K562 (cell line): Measurements from ENCODE around the gene ATP7B. TPM values are rescaled to one million over a fixed set of nuclear protein-coding genes. Genes with fewer than 3 reads are reported as not detected.

ENCODE experiments used
- ATAC-seq: fragments of 200-7000 bp; cut with Tn5 transposase; 3 replicates; pipeline ENCODE4 v1.9.1; 2020; ENCODE audit warnings: moderate library complexity
- BruUV-seq: library from RNA; stranded (reverse); fragments of 400-500 nt; replicated peaks from 2 replicates; lab custom pipeline; 2021; lab: Mats Ljungman, UMichigan
- CTCF ChIA-PET: fragments of 300-600 bp; formaldehyde crosslinking; extraction: SDS; loops from one replicate; lab custom pipeline; 2021; ENCODE audit warnings: low intra/inter-chr PET ratio; lab: Yijun Ruan, JAX
- POLR2A ChIA-PET: fragments of 300-600, 350-650 bp; sonication (Branson Sonifier 250); formaldehyde crosslinking; extraction: SDS; loops from one replicate; lab custom pipeline; 2021; ENCODE audit warnings: antibody characterized with exemption, inconsistent platforms; lab: Yijun Ruan, JAX
- DNase-seq, 4 experiments: peaks; one replicate each; pipeline versions ENCODE4 v3.0.0 to v3.0.0-alpha.2; 2011 to 2018; ENCODE audit warnings: low spot score in 3 of 4, mixed read lengths in 3 of 4; ENCODE audit errors: extremely low read depth in 1 of 4
- FAIRE-seq: peaks from 2 replicates; lab custom pipeline; 2011; peaks lifted over from hg19 to GRCh38; lab: Jason Lieb, UNC
- H2AFZ ChIP-seq: 2 replicates; pipeline ENCODE4 v1.6.0; 2011; ENCODE audit warnings: low read depth, low read length, control low read depth, inconsistent platforms
- H3K27ac ChIP-seq: fragments of 200-600 bp; 3 replicates; pipeline ENCODE4 v1.8.0; 2011; ENCODE audit warnings: low read depth, mild to moderate bottlenecking, control low read depth, inconsistent platforms, low read length, moderate library complexity, mixed read lengths; ENCODE audit errors: extremely low read depth
- H3K27me3 ChIP-seq, 2 experiments: fragments of 300-600 bp in 1 of 2; 2 replicates in 1 of 2; 3 replicates in 1 of 2; pipeline versions ENCODE4 v1.6.0 to v1.8.0; 2011; ENCODE audit warnings: inconsistent platforms in 2 of 2, low read length in 2 of 2, mild to moderate bottlenecking in 1 of 2, mixed read lengths in 1 of 2, moderate library complexity in 1 of 2; ENCODE audit not compliant: control insufficient read depth in 2 of 2, insufficient read depth in 2 of 2
- H3K36me3 ChIP-seq: fragments of 300-600 bp; 3 replicates; pipeline ENCODE4 v1.8.0; 2011; ENCODE audit warnings: mild to moderate bottlenecking, low read length, inconsistent platforms; ENCODE audit not compliant: control insufficient read depth, insufficient read depth
- H3K4me1 ChIP-seq, 2 experiments: fragments of 200-600 bp in 1 of 2; replicated peaks in 1 of 2; 2 replicates in 1 of 2; 3 replicates in 1 of 2; pipeline versions ENCODE4 v1.5.1 to v1.8.0; 2011; ENCODE audit warnings: inconsistent platforms in 2 of 2, low read length in 2 of 2, mild to moderate bottlenecking in 1 of 2, mixed read lengths in 1 of 2, moderate library complexity in 1 of 2; ENCODE audit not compliant: control insufficient read depth in 2 of 2, insufficient read depth in 2 of 2
- H3K4me2 ChIP-seq: 2 replicates; pipeline ENCODE4 v1.6.1; 2011; ENCODE audit warnings: low read length, control low read depth, inconsistent platforms, mixed read lengths; ENCODE audit not compliant: insufficient read depth
- H3K4me3 ChIP-seq: fragments of 200-600 bp; sonication (generic), shearing (Covaris generic); 2 replicates; pipeline ENCODE4 v1.5.1; 2016; ENCODE audit warnings: control low read depth, inconsistent platforms
- H3K79me2 ChIP-seq: fragments of 200-600 bp; 3 replicates; pipeline ENCODE4 v1.8.0; 2011; ENCODE audit warnings: low read length, inconsistent platforms; ENCODE audit not compliant: control insufficient read depth, insufficient read depth
- H3K9ac ChIP-seq, 2 experiments: 2 replicates each; pipeline versions ENCODE4 v1.6.0 to v1.6.1; 2011; ENCODE audit warnings: low read depth in 2 of 2, low read length in 2 of 2, control low read depth in 1 of 2, inconsistent platforms in 1 of 2, mild to moderate bottlenecking in 1 of 2, mixed read lengths in 1 of 2; ENCODE audit not compliant: insufficient read depth in 1 of 2
- H3K9me1 ChIP-seq: one replicate; pipeline ENCODE4 v1.6.0; 2011; ENCODE audit warnings: inconsistent platforms, mild to moderate bottlenecking, low read length, moderate library complexity; ENCODE audit not compliant: control insufficient read depth, insufficient read depth
- H3K9me3 ChIP-seq: replicated peaks from 2 replicates; pipeline ENCODE4 v1.5.1; 2011; ENCODE audit warnings: low read depth, low read length, inconsistent platforms; ENCODE audit not compliant: control insufficient read depth, insufficient read depth
- H4K20me1 ChIP-seq: replicated peaks from 2 replicates; pipeline ENCODE4 v1.6.1; 2011; ENCODE audit warnings: low read length, inconsistent platforms, mixed read lengths; ENCODE audit not compliant: control insufficient read depth, insufficient read depth
- CEBPB ChIP-seq: fragments of 450-650 bp; IDR thresholded peaks from 2 replicates; pipeline ENCODE4 v1.6.1; 2016; ENCODE audit warnings: missing genetic modification characterization, missing compliant biosample characterization
- CTCF ChIP-seq, 3 experiments: IDR thresholded peaks in 2 of 3; conservative IDR thresholded peaks in 1 of 3; 2 replicates each; pipeline ENCODE4 v1.5.1; 2011 to 2012; ENCODE audit warnings: low read length in 3 of 3, mild to moderate bottlenecking in 3 of 3, control low read depth in 2 of 3, improper control_type of control experiment in 1 of 3, inconsistent platforms in 1 of 3, low read depth in 1 of 3, mixed read lengths in 1 of 3, moderate library complexity in 1 of 3; ENCODE audit not compliant: insufficient read depth in 2 of 3
- DEAF1 ChIP-seq: fragments of 450-650 bp; formaldehyde crosslinking; IDR thresholded peaks from 2 replicates; pipeline ENCODE4 v1.4.0; 2020; ENCODE audit warnings: mild to moderate bottlenecking, moderate library complexity
- EHMT2 ChIP-seq: fragments of 450-650 bp; IDR thresholded peaks from 2 replicates; pipeline ENCODE4 v1.6.1; 2018; ENCODE audit warnings: antibody characterized with exemption
- MAFG ChIP-seq: fragments of 450-650 bp; conservative IDR thresholded peaks from 2 replicates; pipeline ENCODE4 v1.6.1; 2016; ENCODE audit warnings: missing genetic modification characterization, missing compliant biosample characterization
- PCBP2 ChIP-seq: fragments of 200-400 bp; formaldehyde crosslinking; IDR thresholded peaks from 2 replicates; pipeline ENCODE4 v1.6.1; 2018; ENCODE audit warnings: low read length, low read depth, mild to moderate bottlenecking, moderate library complexity; ENCODE audit not compliant: poor library complexity, severe bottlenecking
- TFAP4 ChIP-seq: sonication (generic); formaldehyde crosslinking; IDR thresholded peaks from 2 replicates; pipeline ENCODE4 v1.8.0; 2022; ENCODE audit warnings: missing genetic modification reagents, mild to moderate bottlenecking, moderate library complexity, borderline replicate concordance
- THAP7 ChIP-seq: fragments of 250-450 bp; sonication (Bioruptor Pico); IDR thresholded peaks from 2 replicates; pipeline ENCODE4 v1.5.0; 2021
- ZFP1 ChIP-seq: fragments of 450-650 bp; formaldehyde crosslinking; IDR thresholded peaks from 2 replicates; pipeline ENCODE4 v1.4.0; 2020; ENCODE audit warnings: mild to moderate bottlenecking, mixed read lengths
- ZNF224 ChIP-seq: sonication (generic); formaldehyde crosslinking; IDR thresholded peaks from 2 replicates; pipeline ENCODE4 v1.8.0; 2022; ENCODE audit warnings: mild to moderate bottlenecking, missing genetic modification reagents
- ZNF253 ChIP-seq: fragments of 250-450 bp; sonication (Bioruptor Pico); conservative IDR thresholded peaks from 2 replicates; pipeline ENCODE4 v1.6.1; 2021; ENCODE audit warnings: mild to moderate bottlenecking
- ZNF57 ChIP-seq: fragments of 450-650 bp; formaldehyde crosslinking; IDR thresholded peaks from 2 replicates; pipeline ENCODE4 v1.4.0; 2020; ENCODE audit warnings: mild to moderate bottlenecking, moderate library complexity
- ZNF592 ChIP-seq: fragments of 450-650 bp; IDR thresholded peaks from 2 replicates; pipeline ENCODE4 v1.6.1; 2017; ENCODE audit warnings: antibody characterized with exemption, mild to moderate bottlenecking
- ZNF668 ChIP-seq: fragments of 250-450 bp; sonication (Bioruptor Pico); IDR thresholded peaks from 2 replicates; pipeline ENCODE4 v1.8.0; 2022; ENCODE audit warnings: mild to moderate bottlenecking, inconsistent platforms
- WGBS: fragments of 100-300 bp; shearing (Covaris generic); methylation state at CpG from one replicate; pipeline ENCODE4 v1.1.6; 2016; ENCODE audit warnings: low coverage, mixed read lengths; ENCODE audit not compliant: insufficient coverage; ENCODE audit errors: missing lambda C conversion rate; 5-methylcytosine and 5-hydroxymethylcytosine counted together
- in situ Hi-C: fragments of 300-500 bp; cut with MboI; formaldehyde crosslinking; loops from 4 replicates; pipeline ENCODE4 v1.15.0; 2018; ENCODE audit warnings: inconsistent platforms, mixed read lengths
- intact Hi-C: fragments of 100-400 bp; cut with micrococcal nuclease; formaldehyde crosslinking; loops from 2 replicates; pipeline ENCODE4 v1.14.2; 2022
- polyA plus RNA-seq, 8 experiments: library from polyadenylated mRNA; depleted of rRNA in 4 of 8; stranded (reverse) in 5 of 8; unstranded in 3 of 8; fragments of >200 nt; fragmentation: Nextera tagmentation in 2 of 8; fragmentation: Illumina TruSeq in 1 of 8; extraction: Ambion mirVana in 2 of 8; extraction: Trizol in 1 of 8; gene quantifications; 2 replicates each; pipeline versions ENCODE4 v1.2.1 to v1.2.3, GENCODE V29; 2011 to 2014; ENCODE audit warnings: inconsistent platforms in 1 of 8, missing spikeins in 1 of 8
- total RNA-seq, 7 experiments: library from RNA; depleted of rRNA in 6 of 7; stranded (reverse); fragments of >200 nt in 6 of 7; fragmentation: Illumina TruSeq in 2 of 7; extraction: Trizol in 2 of 7; gene quantifications; 2 replicates each; pipeline versions ENCODE4 v1.2.1 to v1.2.3, GENCODE V29; 2011 to 2021; ENCODE audit warnings: low replicate concordance in 1 of 7

The ATP7B gene
- total and polyA plus RNA-seq, 9 of the 15 experiments (the other 6 are each of a cell fraction or from before 2014, with no cell fraction given) = 1.1 to 20.4 (median 8.5) TPM

- in situ Hi-C loops (no loop called here), intact Hi-C loops (no loop called here)
- Histone ChIP-seq H3K79me2 (no peaks in the 10 kb centered on the region), H3K36me3 (peaks cover 40% of the 10 kb centered on the region), H3K4me2 (no peak overlapping the region), H3K9ac (no peak overlapping the region), H3K9me1 (no peaks in the 10 kb centered on the region), H3K9me3 (no peaks in the 10 kb centered on the region), H3K4me3 (no peak overlapping the region), H3K4me1 (peaks cover 8 to 9% of the 10 kb centered on the region in 2 experiments; a peak in 4 of 5 replicates), H3K27me3 (no peaks in the 10 kb centered on the region), H2AFZ (no peak overlapping the region), H4K20me1 (no peaks in the 10 kb centered on the region), H3K27ac (no peak overlapping the region)
- FAIRE-seq (no peak), DNase-seq (no peak), ATAC-seq (no peak)
- no TSS peak for BruUV-seq
- WGBS = 94% methylated on average over 2 of the region's 9 CpGs
- ChIA-PET CTCF (no interaction called here), POLR2A (no interaction called here)
- no peak for TF ChIP-seq TFAP4 (CRISPR knock-in tag)
- TF ChIP-seq ZFP1 (CRISPR knock-in tag) = no peak
- TF ChIP-seq CTCF (IDR thresholded peaks at IDR 0.05 in 2 of 3, conservative IDR thresholded peaks at IDR 0.05 in 1 of 3; ENCODE audit: insufficient read depth in 2 of 3, low read depth in 1 of 3, low read length in 3 of 3) = no peak
- no peak for TF ChIP-seq THAP7
- no peak for TF ChIP-seq CEBPB (tag)
- no peak for TF ChIP-seq DEAF1 (CRISPR knock-in tag)
- no peak for TF ChIP-seq ZNF668 (CRISPR knock-in tag)
- no peak for TF ChIP-seq MAFG (tag)
- no peak for TF ChIP-seq ZNF224 (CRISPR knock-in tag)
- no peak for TF ChIP-seq EHMT2
- TF ChIP-seq ZNF253 (CRISPR knock-in tag) = no peak
- TF ChIP-seq ZNF592 = no peak
- TF ChIP-seq PCBP2 = no peak
- no peak for TF ChIP-seq ZNF57 (CRISPR knock-in tag)
Measured at GRCh38 chr13:51932231-51932630, 79.0 kb downstream of the ATP7B start.
